H54 (cell line): ENCODE data around the gene SCGB2A2.

Source experiments
- DNase-seq: peaks from one replicate; pipeline ENCODE4 v3.0.0; 2011; ENCODE audit warnings: low spot score, mixed read lengths; ENCODE audit not compliant: insufficient read length
- FAIRE-seq: peaks from 3 replicates; lab custom pipeline; 2011; peaks lifted over from hg19 to GRCh38; lab: Jason Lieb, UNC
- POLR2A ChIP-seq: IDR thresholded peaks from 2 replicates; pipeline ENCODE4 v1.6.1; 2011; ENCODE audit warnings: low read depth, mild to moderate bottlenecking, low read length

SCGB2A2 gene

DNA sequence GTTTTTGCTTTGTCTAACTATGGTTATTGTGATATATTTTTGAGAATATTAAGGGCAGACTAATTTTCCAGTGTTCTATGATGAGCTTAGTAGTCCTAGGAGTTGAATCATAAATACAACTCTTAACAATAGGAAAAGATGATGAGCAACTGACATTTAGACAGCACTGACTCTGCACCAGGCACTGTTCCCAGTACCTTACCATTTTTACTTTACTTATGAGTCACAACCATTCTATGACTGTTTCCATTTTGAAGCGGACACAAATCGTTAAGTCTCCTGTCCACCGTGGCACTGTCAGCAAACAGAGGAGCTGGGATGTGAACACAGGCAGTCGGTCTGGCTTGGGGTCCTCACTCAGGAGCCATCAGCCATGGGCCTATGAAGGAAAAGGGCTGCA is 3.4 kb upstream of the SCGB2A2 start:
- TF ChIP-seq POLR2A, result no peak

DNA sequence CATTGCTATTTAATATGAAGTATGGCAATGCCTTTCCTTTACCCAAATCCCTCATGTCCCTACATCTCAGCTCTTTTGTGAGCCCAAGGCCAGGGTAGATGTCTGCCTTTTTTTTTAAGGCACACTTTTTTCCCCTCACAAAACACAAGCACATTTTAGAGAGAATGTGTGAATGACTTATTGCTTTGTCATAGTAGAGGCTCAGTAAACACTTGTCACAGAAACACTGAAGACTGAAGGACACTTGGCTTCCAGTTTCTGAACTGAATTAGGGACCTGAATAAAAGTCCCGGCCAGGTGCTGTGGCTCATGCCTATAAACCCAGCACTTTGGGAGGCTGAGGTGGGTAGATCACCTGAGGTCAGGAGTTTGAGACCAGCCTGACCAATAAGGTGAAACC is 2.9 kb upstream of the SCGB2A2 start:
- TF ChIP-seq POLR2A, result no peak
- DNase-seq (no peak), FAIRE-seq (no peak)

More for the DNA sequence above, 3.4 kb upstream of the SCGB2A2 start:
- DNase-seq (no peak), FAIRE-seq (no peak)

DNA sequence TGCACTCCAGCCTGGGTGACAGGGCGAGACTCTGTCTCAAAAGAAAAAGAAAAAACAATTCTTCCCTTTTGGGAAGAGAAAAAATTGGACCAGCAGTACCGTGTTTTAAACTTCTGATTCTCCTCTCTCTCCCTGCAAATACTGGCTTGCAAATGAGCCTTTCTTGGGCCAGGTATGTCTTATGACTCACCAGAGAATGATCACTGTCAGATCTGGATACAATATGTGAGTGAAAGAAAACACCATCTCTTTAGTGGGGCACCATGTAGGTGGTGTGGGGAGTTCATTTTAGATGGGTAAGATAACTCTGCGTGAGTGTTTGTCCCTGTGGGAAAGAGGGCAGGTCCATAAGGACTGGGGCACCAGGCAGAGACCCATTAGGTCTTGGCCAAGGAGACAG is 2.4 kb upstream of the SCGB2A2 start:
- DNase-seq (no peak), FAIRE-seq (no peak)
- TF ChIP-seq POLR2A, result no peak

DNA sequence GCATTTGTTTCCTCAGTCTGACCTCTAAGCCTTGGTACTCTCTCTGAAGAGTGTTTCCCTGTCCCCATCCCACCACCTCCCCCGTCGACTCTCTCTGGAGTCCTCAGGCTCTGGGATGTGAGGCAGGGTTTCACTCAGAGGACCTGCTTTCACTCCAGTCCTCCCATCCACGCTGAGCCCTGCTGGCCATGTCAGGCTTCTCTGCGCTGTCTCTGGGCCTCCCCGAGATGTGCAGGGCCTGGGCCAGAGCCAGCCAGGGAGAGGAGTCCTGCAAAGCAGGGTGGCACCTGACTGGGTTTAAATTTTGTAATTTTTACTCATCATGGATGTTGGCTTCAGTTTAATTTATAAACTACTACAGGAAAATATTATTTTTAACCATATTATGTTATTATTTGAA is 3.3 kb downstream of the SCGB2A2 start:
- no peak for DNase-seq
- no peak for FAIRE-seq
- no peak for TF ChIP-seq POLR2A

DNA sequence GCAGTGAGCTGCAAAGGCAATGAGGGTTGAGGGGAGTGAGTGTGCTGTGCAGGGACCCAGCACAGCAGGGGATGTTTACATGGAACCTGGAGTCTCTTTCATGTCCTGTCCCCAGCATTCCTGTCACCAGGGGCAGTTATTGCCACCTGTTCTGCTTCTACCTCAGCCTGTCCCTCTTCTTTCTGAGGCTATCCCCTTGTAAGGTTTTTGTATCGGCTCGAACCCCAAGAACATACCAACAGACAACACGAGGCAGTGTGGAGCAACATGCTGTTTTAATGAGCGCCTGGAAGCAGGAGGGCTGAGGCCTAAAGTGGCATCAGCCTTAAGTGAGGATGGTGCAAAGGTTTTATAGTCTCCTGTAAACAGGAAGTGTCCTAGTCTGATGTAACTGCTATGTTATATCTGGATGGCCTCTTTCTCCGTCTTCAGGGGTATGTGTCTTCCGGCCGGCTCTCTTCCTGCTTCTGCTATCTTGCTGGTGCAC is 3.9 kb downstream of the SCGB2A2 start:
- no peak for TF ChIP-seq POLR2A
- DNase-seq (no peak), FAIRE-seq (no peak)

DNA sequence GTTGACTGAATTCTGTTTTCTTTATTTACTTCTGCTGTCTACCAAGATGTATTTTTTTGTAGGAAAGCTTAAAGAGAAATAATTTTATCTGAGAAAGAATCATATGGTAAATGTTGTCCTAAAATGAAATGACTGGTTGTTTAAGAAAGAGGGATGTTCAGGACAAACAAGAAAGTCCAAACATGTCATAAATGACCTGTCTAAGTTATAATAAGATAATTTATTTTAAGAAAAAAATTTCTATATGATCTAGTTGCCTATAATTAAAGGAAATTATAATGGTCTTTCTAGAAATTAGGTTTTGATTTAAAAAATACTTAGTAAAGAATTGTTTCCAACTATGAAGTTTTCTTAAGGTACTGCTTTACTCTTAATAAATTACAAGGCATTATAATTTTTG is 10.5 kb downstream of the SCGB2A2 start:
- TF ChIP-seq POLR2A, result no peak
- DNase-seq (no peak), FAIRE-seq (no peak)

DNA sequence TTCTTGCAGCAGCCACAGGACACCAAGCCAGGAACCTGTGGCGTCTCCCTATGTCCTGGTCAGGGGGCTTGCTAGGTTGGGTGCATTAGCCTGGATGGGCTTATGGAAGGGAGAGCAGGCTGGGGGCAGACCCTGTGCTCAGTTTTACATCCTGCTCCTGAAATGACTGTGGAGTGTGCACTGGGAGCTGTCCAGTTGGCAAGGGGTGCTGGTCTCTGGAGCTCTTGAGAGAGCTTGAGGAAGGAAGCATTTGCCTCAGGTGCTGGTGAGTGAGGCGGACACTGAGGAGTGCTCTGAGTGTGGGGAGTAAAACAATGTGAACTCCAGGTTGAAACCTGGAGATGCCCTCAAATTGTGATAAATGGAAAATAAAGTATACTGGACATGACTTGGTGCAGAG is 25.5 kb downstream of the SCGB2A2 start:
- no peak for DNase-seq
- no peak for TF ChIP-seq POLR2A
- no peak for FAIRE-seq

DNA sequence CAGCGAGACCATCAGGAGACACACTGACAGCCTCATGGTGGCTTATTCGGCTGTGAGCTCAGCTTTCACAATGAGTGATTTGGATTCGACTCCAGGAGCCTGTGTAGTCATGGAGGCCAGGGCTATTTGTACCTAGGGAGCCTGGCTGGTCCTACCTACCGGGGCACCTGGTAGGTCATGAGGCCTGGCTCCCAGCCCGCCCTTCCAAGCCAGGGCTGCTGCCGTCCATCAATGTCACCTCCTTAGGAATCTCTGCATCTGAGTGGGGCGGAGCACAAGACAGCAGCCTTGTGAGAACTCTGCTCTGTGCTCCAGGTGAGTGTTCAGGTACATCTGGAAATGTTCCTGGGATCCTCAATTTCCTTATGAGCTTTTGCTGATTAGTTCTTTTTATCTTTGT is 29.0 kb downstream of the SCGB2A2 start, which contains the start of gene SCGB1D4:
Gene SCGB1D4 (minus strand): TSS at position 101 of the 400 bp plus-strand sequence. CDS start 65 bp downstream, at position 36.
- no peak for FAIRE-seq
- no peak for TF ChIP-seq POLR2A
- no peak for DNase-seq

DNA sequence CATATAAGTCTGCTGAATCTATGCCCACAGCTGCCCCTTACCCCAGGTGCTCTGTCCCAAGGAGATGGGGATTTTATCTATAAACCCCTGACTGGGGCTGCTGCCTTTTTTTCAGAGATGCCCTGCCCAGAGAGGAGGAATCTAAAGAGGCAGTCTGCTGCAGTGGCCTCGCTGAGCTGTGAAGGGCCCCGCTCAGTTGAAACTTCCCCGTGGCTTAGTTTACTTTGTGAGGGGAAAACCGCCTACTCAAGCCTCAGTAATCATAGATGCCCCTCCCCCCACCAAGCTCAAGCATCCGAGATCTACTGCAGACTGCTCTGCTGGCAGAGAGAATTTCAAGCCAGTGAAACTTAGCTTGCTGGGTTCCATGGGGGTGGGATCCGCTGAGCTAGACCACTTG is 36.3 kb downstream of the SCGB2A2 start:
- FAIRE-seq, result no peak
- TF ChIP-seq POLR2A, result no peak

DNA sequence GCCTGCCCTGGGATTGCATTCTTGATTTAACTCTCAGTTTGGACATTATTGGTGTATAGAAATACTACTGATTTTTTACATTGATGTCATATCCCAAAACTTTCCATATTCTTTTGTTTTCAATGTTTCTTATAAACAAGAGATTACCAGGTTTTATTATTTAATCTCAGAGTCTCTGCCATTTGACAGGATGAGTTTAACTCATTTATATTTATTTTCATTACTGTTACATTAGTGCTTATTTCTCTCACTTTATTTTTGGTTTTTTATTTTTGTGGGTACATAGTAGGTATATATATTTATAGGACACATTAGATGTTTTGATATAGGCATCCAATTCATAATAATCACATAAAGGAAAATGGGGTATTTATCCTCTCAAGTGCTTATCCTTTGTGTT is 38.0 kb downstream of the SCGB2A2 start:
- no peak for FAIRE-seq
- DNase-seq, result no peak
- TF ChIP-seq POLR2A, result no peak

More for the DNA sequence above, 36.3 kb downstream of the SCGB2A2 start:
- DNase-seq, result no peak

DNA sequence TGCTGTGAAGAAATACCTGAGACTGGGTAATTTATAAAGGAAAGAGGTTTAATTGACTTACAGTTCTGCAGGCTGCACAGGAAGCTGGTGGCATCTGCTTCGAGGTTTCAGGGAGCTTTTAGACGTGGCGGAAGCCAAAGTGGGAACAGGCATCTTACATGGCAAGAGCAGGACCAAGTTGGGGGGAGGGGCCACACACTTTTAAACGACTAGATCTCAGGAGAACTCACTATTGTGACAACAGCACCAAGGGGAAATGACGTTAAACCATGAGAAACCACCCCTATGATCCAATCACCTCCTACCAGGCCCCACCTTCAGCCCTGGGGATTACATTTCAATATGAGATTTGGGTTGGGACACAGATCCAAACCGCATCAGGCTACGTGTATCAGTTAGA is 40.0 kb downstream of the SCGB2A2 start:
- TF ChIP-seq POLR2A, result no peak
- FAIRE-seq, result no peak
- no peak for DNase-seq

DNA sequence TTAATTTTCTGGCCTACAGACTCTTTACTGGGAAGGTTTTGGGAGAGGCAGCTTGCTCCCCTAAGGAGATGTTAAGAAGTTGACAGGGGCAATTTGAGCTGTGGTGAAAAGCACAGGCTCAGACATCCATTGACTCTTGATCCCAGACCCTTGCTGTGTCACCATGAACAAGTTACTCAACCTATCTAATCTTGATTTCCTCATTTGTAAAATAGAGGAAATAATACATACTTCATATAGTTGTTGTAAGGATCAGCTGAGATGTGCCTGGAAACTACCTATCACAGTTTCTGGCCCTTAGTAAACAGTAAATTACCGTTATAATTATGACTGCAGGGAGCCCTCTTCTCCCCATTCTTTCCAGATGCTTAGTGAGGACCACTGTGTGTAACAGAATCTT is 45.5 kb downstream of the SCGB2A2 start:
- FAIRE-seq, result no peak
- TF ChIP-seq POLR2A, result no peak
- DNase-seq, result no peak

DNA sequence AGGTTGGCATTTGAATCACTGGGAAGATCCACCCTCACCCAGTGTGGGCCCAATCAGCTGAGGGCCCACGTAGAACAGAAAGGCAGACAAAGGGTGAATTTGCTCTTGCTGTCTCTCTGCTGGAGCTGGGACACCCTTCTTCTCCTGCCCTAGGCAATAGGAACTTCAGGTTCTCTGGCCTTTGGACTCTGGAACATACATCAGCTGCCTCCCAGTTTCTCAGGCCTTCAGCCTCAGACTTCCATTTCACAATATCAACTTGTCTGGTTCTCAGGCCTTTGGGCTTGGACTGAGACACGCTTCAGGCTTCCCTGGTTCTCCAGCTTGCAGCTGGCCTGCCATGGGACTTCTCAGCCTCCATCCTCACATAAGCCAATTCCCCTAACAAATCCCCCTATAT is 52.6 kb downstream of the SCGB2A2 start:
- no peak for FAIRE-seq
- no peak for TF ChIP-seq POLR2A
- no peak for DNase-seq
